ENCODE measurements around the gene SLC6A18. TPM values are rescaled to one million over a fixed set of nuclear protein-coding genes. Genes with fewer than 3 reads are reported as not detected.

Gene SLC6A18
- total RNA-seq, 5 donors from 2014 or later (not counting 1 experiment from before 2014, with no cell fraction given): not detected

DNA sequence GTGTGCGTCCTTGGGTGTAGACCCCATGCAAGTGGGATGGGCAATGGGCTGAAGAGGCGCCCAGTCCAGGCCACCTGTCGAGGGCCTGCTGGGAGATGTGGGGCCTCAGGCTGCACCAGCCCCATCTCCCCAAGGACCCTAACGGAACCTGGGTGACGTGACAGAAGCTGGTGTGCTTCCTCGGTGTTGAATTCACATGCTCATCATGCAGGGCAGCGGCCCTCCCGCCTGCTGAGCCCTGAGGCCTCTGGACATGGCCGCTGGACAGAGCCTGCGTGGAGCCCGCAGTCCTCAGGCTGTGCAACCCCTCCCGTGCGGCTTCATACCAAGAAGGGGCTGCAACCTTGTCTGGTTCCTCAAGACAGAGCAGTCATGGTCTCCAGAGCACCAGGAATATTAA lies 42.9 kb downstream of the SLC6A18 start:
- Histone ChIP-seq H3K36me3 (ENCODE audit: control insufficient read depth in 2 of 2, extremely low read depth in 1 of 2, insufficient read depth in 1 of 2, low read length in 1 of 2) (no peaks in the 10 kb centered on the region), H3K27me3 (replicated peaks in 1 of 2; ENCODE audit: control insufficient read depth in 2 of 2, extremely low read depth in 1 of 2, insufficient read depth in 2 of 2, low read length in 1 of 2) (peaks cover 0 to 16% of the 10 kb centered on the region in 2 experiments), H3K4me1 (ENCODE audit: control insufficient read depth in 1 of 2, extremely low read depth in 1 of 2, insufficient read depth in 2 of 2, low read length in 2 of 2) (peaks cover 0 to 16% of the 10 kb centered on the region in 2 experiments), H3K4me3 (ENCODE audit: control insufficient read depth in 1 of 2, extremely low read depth in 1 of 2, low read length in 1 of 2) (no peak overlapping the region), H3K9me3 (no peaks in the 10 kb centered on the region), H3K27ac (ENCODE audit: low read length) (no peak overlapping the region)
- no peaks in the 10 kb centered on the region for H3K36me3 Mint-ChIP-seq
- no peak for ATAC-seq (replicated peaks in 1 of 4)
- H3K4me1 Mint-ChIP-seq: peaks cover 10 to 15% (median 13%) of the 10 kb centered on the region in 3 donors
- ChIA-PET POLR2A (interaction anchor here in 1 of 2 donors (0.6 kb wide), 1 partner anchor 207 kb away, joined by 4 read pairs; no protein-coding TSS in a partner anchor), CTCF (interaction anchor here in 1 of 2 donors (0.6 kb wide), 1 partner anchor 264 kb away, joined by 3 read pairs; no protein-coding TSS in a partner anchor)
- DNase-seq: no peak
- no peak overlapping the region for H3K27ac Mint-ChIP-seq
- no peaks in the 10 kb centered on the region for H3K9me3 Mint-ChIP-seq
- H3K4me3 Mint-ChIP-seq: no peak overlapping the region
- no peaks in the 10 kb centered on the region for H3K27me3 Mint-ChIP-seq
- WGBS (ENCODE audit: insufficient coverage): 96% methylated on average over 13 of the region's 13 CpGs

DNA sequence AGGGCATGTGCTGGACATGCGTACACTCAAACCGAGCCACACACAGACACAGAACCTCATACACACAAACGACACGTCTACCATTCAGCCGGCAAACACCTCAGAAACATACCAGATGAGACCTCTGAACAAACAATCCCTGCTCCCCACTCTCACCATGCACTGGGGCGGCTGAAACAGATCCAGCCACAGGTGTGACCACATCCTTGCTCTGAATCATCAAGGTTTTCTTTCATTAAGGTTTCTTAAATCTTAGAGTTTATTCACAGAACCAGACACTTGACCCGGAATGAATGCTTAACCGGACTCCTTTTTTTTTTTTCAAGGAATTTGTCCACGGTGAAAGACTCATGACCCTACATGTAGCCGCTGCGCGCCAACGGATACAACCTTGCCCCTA lies 43.5 kb downstream of the SLC6A18 start:
- ChIA-PET POLR2A (no interaction called here), CTCF (no interaction called here)
- no peak overlapping the region for H3K27ac ChIP-seq (ENCODE audit: low read length)
- H3K27me3 ChIP-seq (replicated peaks in 1 of 2; ENCODE audit: control insufficient read depth in 2 of 2, extremely low read depth in 1 of 2, insufficient read depth in 2 of 2, low read length in 1 of 2): peaks cover 0 to 16% of the 10 kb centered on the region in 2 experiments
- Mint-ChIP-seq H3K9me3 (no peaks in the 10 kb centered on the region), H3K4me1 (peaks cover 10 to 15% (median 13%) of the 10 kb centered on the region in 3 donors), H3K27ac (peak overlapping the region in 1 of 2 donors; percentile 23), H3K27me3 (no peaks in the 10 kb centered on the region), H3K36me3 (no peaks in the 10 kb centered on the region), H3K4me3 (no peak overlapping the region)
- H3K9me3 ChIP-seq: no peaks in the 10 kb centered on the region
- DNase-seq: peak in 31 of 35 experiments; percentile 11 to 56 (median 24)
- 60% methylated on average over 12 of the region's 13 CpGs for WGBS (ENCODE audit: insufficient coverage)
- H3K36me3 ChIP-seq (ENCODE audit: control insufficient read depth in 2 of 2, extremely low read depth in 1 of 2, insufficient read depth in 1 of 2, low read length in 1 of 2): no peaks in the 10 kb centered on the region
- H3K4me3 ChIP-seq (ENCODE audit: control insufficient read depth in 1 of 2, extremely low read depth in 1 of 2, low read length in 1 of 2): no peak overlapping the region
- peaks cover 0 to 16% of the 10 kb centered on the region in 2 experiments for H3K4me1 ChIP-seq (ENCODE audit: control insufficient read depth in 1 of 2, extremely low read depth in 1 of 2, insufficient read depth in 2 of 2, low read length in 2 of 2)
- ATAC-seq (replicated peaks in 1 of 4): peak; percentile 90 to 98 (median 96)

DNA sequence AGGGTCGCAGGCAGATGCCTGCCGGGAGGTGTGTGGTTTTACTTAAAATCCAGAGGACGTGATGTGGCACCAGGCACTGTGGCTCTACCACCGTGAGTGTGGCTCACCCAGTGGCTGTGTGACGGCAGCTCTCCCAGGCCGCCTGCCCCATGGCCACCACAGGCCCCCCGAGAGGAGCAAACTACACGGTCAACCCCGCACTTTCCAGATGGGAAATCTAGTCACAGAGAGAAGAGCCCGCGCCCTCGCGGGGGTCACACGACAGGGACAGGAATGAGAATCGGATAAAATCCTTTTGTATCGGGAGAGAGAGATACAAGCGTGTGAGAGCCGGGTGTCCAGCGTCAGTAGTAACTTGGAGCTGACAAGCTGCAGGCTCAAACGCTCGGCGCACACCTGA lies 45.2 kb downstream of the SLC6A18 start:
- Histone ChIP-seq H3K36me3 (ENCODE audit: control insufficient read depth in 2 of 2, extremely low read depth in 1 of 2, insufficient read depth in 1 of 2, low read length in 1 of 2) (no peaks in the 10 kb centered on the region), H3K27me3 (replicated peaks in 1 of 2; ENCODE audit: control insufficient read depth in 2 of 2, extremely low read depth in 1 of 2, insufficient read depth in 2 of 2, low read length in 1 of 2) (peaks cover 0 to 4% of the 10 kb centered on the region in 2 experiments), H3K4me3 (ENCODE audit: control insufficient read depth in 1 of 2, extremely low read depth in 1 of 2, low read length in 1 of 2) (no peak overlapping the region), H3K27ac (ENCODE audit: low read length) (no peak overlapping the region), H3K4me1 (ENCODE audit: control insufficient read depth in 1 of 2, extremely low read depth in 1 of 2, insufficient read depth in 2 of 2, low read length in 2 of 2) (peaks cover 0 to 24% of the 10 kb centered on the region in 2 experiments), H3K9me3 (no peaks in the 10 kb centered on the region)
- Mint-ChIP-seq H3K27me3 (no peaks in the 10 kb centered on the region), H3K4me1 (peaks cover 10 to 15% (median 13%) of the 10 kb centered on the region in 3 donors), H3K27ac (no peak overlapping the region), H3K4me3 (no peak overlapping the region), H3K9me3 (no peaks in the 10 kb centered on the region), H3K36me3 (no peaks in the 10 kb centered on the region)
- WGBS (ENCODE audit: insufficient coverage): 96% methylated on average over 22 of the region's 22 CpGs
- POLR2A ChIA-PET: no interaction called here
- CTCF ChIA-PET: no interaction called here
- DNase-seq: no peak
- ATAC-seq (replicated peaks in 1 of 4): no peak

DNA sequence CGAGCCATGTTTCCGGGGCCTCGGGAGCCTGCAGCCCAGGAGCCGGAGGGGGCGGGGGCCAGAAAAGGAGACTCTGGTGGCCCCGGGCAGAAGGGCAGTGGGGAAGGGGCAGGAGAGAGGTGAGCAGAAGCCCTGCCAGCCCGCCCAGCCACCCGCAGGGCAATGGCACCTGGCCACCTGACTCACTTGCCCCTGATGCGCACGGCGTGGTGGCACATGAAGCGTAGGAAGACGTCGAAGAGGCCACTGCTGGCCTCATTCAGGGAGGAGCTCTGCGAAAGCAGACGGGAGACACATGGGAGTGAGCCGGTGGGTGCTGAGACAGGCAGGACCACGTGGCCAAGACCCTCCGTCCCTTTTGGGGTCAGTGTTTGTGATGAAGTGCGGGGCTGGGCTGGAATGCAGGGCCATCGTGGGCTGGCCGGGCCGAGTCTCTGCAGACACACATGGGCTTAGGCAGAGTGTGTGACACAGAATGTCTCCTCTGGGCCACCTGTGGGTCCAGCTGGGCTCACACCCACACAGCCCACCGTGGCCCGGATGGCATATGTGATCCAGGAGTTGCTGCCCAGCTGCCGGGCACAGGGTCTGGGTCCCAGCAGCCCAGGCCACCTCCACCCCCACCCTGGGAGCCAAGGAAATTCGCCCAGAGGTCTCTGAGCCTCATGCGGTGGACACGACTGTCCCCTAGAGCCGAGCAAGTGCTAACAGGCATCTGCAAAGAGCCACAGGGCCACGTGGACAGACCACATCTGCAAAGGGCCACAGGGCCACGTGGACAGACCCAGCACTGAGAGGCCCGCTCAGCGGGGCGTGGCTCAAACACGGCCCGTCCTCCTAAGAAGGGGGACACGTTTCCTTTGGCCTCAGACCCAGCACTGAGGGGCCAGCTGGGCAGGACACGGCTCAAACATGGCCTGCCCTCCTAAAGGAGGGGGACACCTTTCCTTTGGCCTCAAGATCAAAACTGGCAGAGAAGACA lies 46.0 kb downstream of the SLC6A18 start:
- Mint-ChIP-seq H3K27ac (no peak overlapping the region), H3K4me3 (no peak overlapping the region), H3K36me3 (no peaks in the 10 kb centered on the region), H3K27me3 (no peaks in the 10 kb centered on the region), H3K4me1 (peaks cover 10 to 15% (median 13%) of the 10 kb centered on the region in 3 donors), H3K9me3 (no peaks in the 10 kb centered on the region)
- no peaks in the 10 kb centered on the region for H3K36me3 ChIP-seq (ENCODE audit: control insufficient read depth in 2 of 2, extremely low read depth in 1 of 2, insufficient read depth in 1 of 2, low read length in 1 of 2)
- ATAC-seq (replicated peaks in 1 of 4) (no peak), DNase-seq (no peak)
- H3K27ac ChIP-seq (ENCODE audit: low read length): no peak overlapping the region
- H3K4me3 ChIP-seq (ENCODE audit: control insufficient read depth in 1 of 2, extremely low read depth in 1 of 2, low read length in 1 of 2): no peak overlapping the region
- H3K9me3 ChIP-seq: no peaks in the 10 kb centered on the region
- H3K27me3 ChIP-seq (replicated peaks in 1 of 2; ENCODE audit: control insufficient read depth in 2 of 2, extremely low read depth in 1 of 2, insufficient read depth in 2 of 2, low read length in 1 of 2): peaks cover 0 to under 1% of the 10 kb centered on the region in 2 experiments
- H3K4me1 ChIP-seq (ENCODE audit: control insufficient read depth in 1 of 2, extremely low read depth in 1 of 2, insufficient read depth in 2 of 2, low read length in 2 of 2): peaks cover 0 to 24% of the 10 kb centered on the region in 2 experiments
- WGBS (ENCODE audit: insufficient coverage): 94% methylated on average over 36 of the region's 39 CpGs
- ChIA-PET CTCF (no interaction called here), POLR2A (no interaction called here)

DNA sequence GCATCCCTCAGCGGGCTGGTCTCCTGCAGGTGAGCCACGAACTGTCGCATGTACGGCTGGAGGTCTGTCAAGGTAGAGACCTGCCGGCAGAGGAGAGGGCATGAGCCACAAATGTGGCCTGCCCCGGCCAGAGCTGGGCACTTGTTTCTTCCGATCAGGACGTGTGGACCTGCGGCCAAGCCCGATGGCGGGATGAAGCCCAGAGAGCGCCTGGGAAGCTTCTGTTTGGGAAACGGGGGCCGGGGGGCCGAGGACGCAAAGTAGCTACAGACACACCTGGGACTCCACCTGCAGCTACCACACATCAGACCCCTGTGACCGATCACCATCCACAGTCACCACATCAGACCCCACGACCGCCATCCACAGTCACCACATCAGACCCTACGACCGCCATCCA lies 47.0 kb downstream of the SLC6A18 start:
- 99% methylated on average over 6 of the region's 21 CpGs for WGBS (ENCODE audit: insufficient coverage)
- no peak overlapping the region for H3K27ac Mint-ChIP-seq
- Histone ChIP-seq H3K4me3 (ENCODE audit: control insufficient read depth in 1 of 2, extremely low read depth in 1 of 2, low read length in 1 of 2) (no peak overlapping the region), H3K27ac (ENCODE audit: low read length) (no peak overlapping the region), H3K4me1 (ENCODE audit: control insufficient read depth in 1 of 2, extremely low read depth in 1 of 2, insufficient read depth in 2 of 2, low read length in 2 of 2) (peaks cover 0 to 30% of the 10 kb centered on the region in 2 experiments), H3K9me3 (no peaks in the 10 kb centered on the region), H3K36me3 (ENCODE audit: control insufficient read depth in 2 of 2, extremely low read depth in 1 of 2, insufficient read depth in 1 of 2, low read length in 1 of 2) (no peaks in the 10 kb centered on the region), H3K27me3 (replicated peaks in 1 of 2; ENCODE audit: control insufficient read depth in 2 of 2, extremely low read depth in 1 of 2, insufficient read depth in 2 of 2, low read length in 1 of 2) (no peaks in the 10 kb centered on the region)
- POLR2A ChIA-PET: no interaction called here
- no peak overlapping the region for H3K4me3 Mint-ChIP-seq
- CTCF ChIA-PET: no interaction called here
- peaks cover 12 to 15% (median 13%) of the 10 kb centered on the region in 3 donors for H3K4me1 Mint-ChIP-seq
- DNase-seq (no peak), ATAC-seq (replicated peaks in 1 of 4) (no peak)
- no peaks in the 10 kb centered on the region for H3K9me3 Mint-ChIP-seq
- H3K27me3 Mint-ChIP-seq: no peaks in the 10 kb centered on the region
- no peaks in the 10 kb centered on the region for H3K36me3 Mint-ChIP-seq

DNA sequence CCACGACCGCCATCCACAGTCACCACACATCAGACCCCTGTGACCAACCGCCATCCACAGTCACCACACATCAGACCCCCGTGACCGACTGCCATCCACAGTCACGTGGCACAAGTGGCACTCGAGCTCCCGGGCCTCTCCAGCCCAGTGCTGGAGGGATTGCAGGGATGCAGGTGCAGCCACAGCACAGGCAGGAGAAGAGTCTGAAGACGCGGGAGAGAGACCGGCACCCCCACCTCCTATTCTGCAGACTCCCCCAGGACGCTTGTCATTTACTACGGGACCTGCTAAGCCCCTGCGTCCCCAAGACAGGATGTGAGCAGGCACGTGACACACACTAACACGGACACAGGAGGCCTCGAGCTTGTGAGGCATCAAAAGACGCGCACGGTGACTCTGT lies 48.6 kb downstream of the SLC6A18 start:
- Histone ChIP-seq H3K36me3 (ENCODE audit: control insufficient read depth in 2 of 2, extremely low read depth in 1 of 2, insufficient read depth in 1 of 2, low read length in 1 of 2) (peaks cover 0 to 8% of the 10 kb centered on the region in 2 donors), H3K9me3 (no peaks in the 10 kb centered on the region), H3K4me3 (ENCODE audit: control insufficient read depth in 1 of 2, extremely low read depth in 1 of 2, low read length in 1 of 2) (no peak overlapping the region), H3K4me1 (ENCODE audit: control insufficient read depth in 1 of 2, extremely low read depth in 1 of 2, insufficient read depth in 2 of 2, low read length in 2 of 2) (peaks cover 0 to 21% of the 10 kb centered on the region in 2 experiments), H3K27me3 (replicated peaks in 1 of 2; ENCODE audit: control insufficient read depth in 2 of 2, extremely low read depth in 1 of 2, insufficient read depth in 2 of 2, low read length in 1 of 2) (no peaks in the 10 kb centered on the region), H3K27ac (ENCODE audit: low read length) (no peak overlapping the region)
- Mint-ChIP-seq H3K9me3 (no peaks in the 10 kb centered on the region), H3K27me3 (no peaks in the 10 kb centered on the region), H3K27ac (no peak overlapping the region), H3K36me3 (no peaks in the 10 kb centered on the region), H3K4me3 (no peak overlapping the region), H3K4me1 (peaks cover 5 to 8% (median 7%) of the 10 kb centered on the region in 3 donors)
- ChIA-PET POLR2A (no interaction called here), CTCF (no interaction called here)
- DNase-seq (no peak), ATAC-seq (replicated peaks in 1 of 4) (no peak)
- WGBS (ENCODE audit: insufficient coverage): 75% methylated on average over 9 of the region's 20 CpGs

All from T-cell (primary cell).